A549 treated with CORT108297 at 1 μM for 4 hours (cell line): ENCODE measurements around the gene FANCG. TPM values are rescaled to one million over a fixed set of nuclear protein-coding genes. Genes with fewer than 3 reads are reported as not detected.

ENCODE experiments used
- total RNA-seq: library from RNA; stranded (reverse); fragments of 200-300 nt; extraction: Qiagen RNA extraction; gene quantifications from 5 replicates; pipeline ENCODE4 v1.2.3, GENCODE V29; 2022

Gene FANCG
- total RNA-seq: 35.1 to 60.9 TPM (median 55.3 TPM) in 5 replicates

DNA sequence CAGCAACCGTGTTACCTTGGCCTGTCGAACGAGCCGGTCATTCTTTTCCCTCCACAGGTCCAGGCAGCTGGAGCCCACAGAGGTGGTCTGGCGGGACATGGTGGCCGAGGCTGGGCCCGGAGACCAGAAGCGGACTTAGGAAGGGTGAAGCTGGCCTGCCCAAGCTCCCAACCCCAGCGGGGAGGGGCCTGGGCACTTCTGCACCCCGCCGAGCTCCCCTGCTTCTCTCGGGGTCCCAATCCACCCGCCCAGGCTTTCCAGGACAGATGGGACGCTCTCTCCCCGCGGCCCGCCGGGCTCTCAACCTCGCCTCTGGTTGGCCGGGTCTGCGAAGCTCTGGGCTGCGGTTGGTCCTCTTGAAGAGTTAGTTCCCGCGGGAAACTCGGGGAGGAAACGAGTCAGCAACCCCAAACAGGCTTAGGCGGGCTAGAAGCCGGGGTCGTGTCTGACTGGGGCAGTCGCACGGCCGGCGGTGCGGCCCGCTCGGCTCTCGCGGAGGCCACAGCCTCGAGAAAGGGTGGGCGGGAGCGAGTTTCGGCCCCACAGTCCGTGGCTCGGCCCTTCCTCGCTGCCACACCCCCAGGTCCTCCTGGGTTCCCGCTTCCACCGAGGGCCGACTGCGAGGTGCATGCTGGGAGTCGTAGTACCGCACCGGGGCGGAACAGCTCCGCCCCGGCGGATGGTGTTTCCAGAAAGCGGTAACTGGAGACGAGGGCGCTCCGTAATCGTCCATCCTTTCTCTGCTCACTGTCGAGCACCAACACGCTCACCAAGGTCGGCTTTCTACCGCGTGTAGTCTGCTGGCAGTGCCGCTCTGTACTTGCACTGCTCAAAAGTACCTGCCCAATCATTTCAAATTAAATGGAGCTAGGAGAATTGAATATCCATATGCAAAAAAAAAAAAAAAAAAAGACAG, at the start of gene FANCG:
TSS of gene FANCG (minus strand) at position 517 of the 916 bp plus-strand sequence. CDS start at position 99, 418 bp downstream.

GRCh38 chr9:35115680-35116538, 36.2 kb upstream of the FANCG start, which contains the start of gene ATOSB:
Gene ATOSB, minus strand, starts transcription at chr9:35115862. Its CDS starts 7,588 bp downstream, at chr9:35108274.

GRCh38 chr9:35102769-35103659, 23.3 kb upstream of the FANCG start, which contains the start of gene STOML2:
Gene STOML2, minus strand, starts transcription at chr9:35103131. Its CDS starts 37 bp downstream, at chr9:35103094.

GRCh38 chr9:35096035-35096849, 16.5 kb upstream of the FANCG start, which contains the start of gene PIGO:
Gene PIGO, minus strand, starts transcription at chr9:35096591. Its CDS starts 1,026 bp downstream, at chr9:35095565.

GRCh38 chr9:35072461-35073278, 7.1 kb downstream of the FANCG start, which contains the start of gene VCP:
Gene VCP, minus strand, starts transcription at chr9:35072625. Its CDS starts 272 bp downstream, at chr9:35072353.

Other genes with a start within 250 kb of the FANCG start
- 0.03 to 0.18 TPM (median 0.10 TPM) in 5 replicates for gene PHF24, start 121.7 kb downstream of the FANCG start, total RNA-seq
- gene DNAJB5, start 90.2 kb downstream of the FANCG start, total RNA-seq: 4.2 to 5.9 TPM (median 5.5 TPM) in 5 replicates
- 267 to 294 TPM (median 284 TPM) in 5 replicates for gene VCP, start 7.3 kb downstream of the FANCG start, total RNA-seq
- 39.0 to 52.3 TPM (median 51.8 TPM) in 5 replicates for gene PIGO, start 16.6 kb upstream of the FANCG start, total RNA-seq
- 211 to 268 TPM (median 252 TPM) in 5 replicates for gene STOML2, start 23.2 kb upstream of the FANCG start, total RNA-seq
- 7.3 to 12.4 TPM (median 10.5 TPM) in 5 replicates for gene ATOSB, start 35.9 kb upstream of the FANCG start, total RNA-seq
- 8.4 to 10.0 TPM (median 9.6 TPM) in 5 replicates for gene UNC13B, start 82.1 kb upstream of the FANCG start, total RNA-seq